HepG2 (cell line): ENCODE results near the gene PSMB3. TPM values are rescaled to one million over a fixed set of nuclear protein-coding genes. Genes with fewer than 3 reads are reported as not detected.

Experiments
- BRCA1 ChIP-seq: sonication (generic); formaldehyde crosslinking; IDR thresholded peaks from 2 replicates; pipeline ENCODE4 v1.4.0; 2020; ENCODE audit warnings: missing genetic modification reagents
- CBFB ChIP-seq: sonication (generic); formaldehyde crosslinking; IDR thresholded peaks from 2 replicates; pipeline ENCODE4 v1.4.0; 2020; ENCODE audit warnings: missing genetic modification reagents
- CCDC6 ChIP-seq: sonication (generic); formaldehyde crosslinking; IDR thresholded peaks from 2 replicates; pipeline ENCODE4 v1.8.1; 2022; ENCODE audit warnings: mild to moderate bottlenecking, missing genetic modification reagents, moderate library complexity
- DNMT1 ChIP-seq: sonication (generic); formaldehyde crosslinking; IDR thresholded peaks from 2 replicates; pipeline ENCODE4 v1.5.1; 2020; ENCODE audit warnings: mild to moderate bottlenecking, missing genetic modification reagents
- ELF4 ChIP-seq: sonication (generic); formaldehyde crosslinking; IDR thresholded peaks from 2 replicates; pipeline ENCODE4 v1.5.0; 2020; ENCODE audit warnings: missing genetic modification reagents, mild to moderate bottlenecking, moderate library complexity, borderline replicate concordance
- GFI1 ChIP-seq: sonication (generic); formaldehyde crosslinking; IDR thresholded peaks from 2 replicates; pipeline ENCODE4 v1.5.0; 2020; ENCODE audit warnings: missing genetic modification reagents, mild to moderate bottlenecking, borderline replicate concordance
- MEIS1 ChIP-seq: sonication (generic); formaldehyde crosslinking; IDR thresholded peaks from 2 replicates; pipeline ENCODE4 v1.9.0; 2021; ENCODE audit warnings: mild to moderate bottlenecking, missing genetic modification reagents, moderate library complexity, borderline replicate concordance
- MTF1 ChIP-seq: sonication (generic); formaldehyde crosslinking; IDR thresholded peaks from 2 replicates; pipeline ENCODE4 v1.5.0; 2020; ENCODE audit warnings: missing genetic modification reagents
- TOPORS ChIP-seq: sonication (generic); formaldehyde crosslinking; IDR thresholded peaks from 2 replicates; pipeline ENCODE4 v1.8.0; 2023; ENCODE audit warnings: mild to moderate bottlenecking, missing genetic modification reagents
- ZFY ChIP-seq: sonication (generic); formaldehyde crosslinking; IDR thresholded peaks from 2 replicates; pipeline ENCODE4 v1.4.0; 2020; ENCODE audit warnings: missing genetic modification reagents
- ZNF484 ChIP-seq: sonication (generic); formaldehyde crosslinking; IDR thresholded peaks from 2 replicates; pipeline ENCODE4 v1.5.1; 2020; ENCODE audit warnings: mild to moderate bottlenecking, low read depth, missing genetic modification reagents, borderline replicate concordance
- polyA plus RNA-seq, 8 experiments: library from polyadenylated mRNA; depleted of rRNA in 3 of 8; stranded (reverse) in 7 of 8; unstranded in 1 of 8; fragments of >200 nt; fragmentation: Illumina TruSeq in 4 of 8; extraction: Trizol in 4 of 8; gene quantifications; 2 replicates each; pipeline versions ENCODE4 v1.2.1 to v1.2.3, GENCODE V29; 2011 to 2016; ENCODE audit warnings: low read depth in 4 of 8, missing spikeins in 1 of 8, mixed read lengths in 1 of 8; ENCODE audit not compliant: insufficient read depth in 1 of 8
- total RNA-seq, 5 experiments: library from RNA; depleted of rRNA; stranded (reverse); fragments of >200 nt; fragmentation: Illumina TruSeq; extraction: Trizol; gene quantifications; 2 replicates each; pipeline ENCODE4 v1.2.3, GENCODE V29; 2016; ENCODE audit warnings: low read depth in 1 of 5
- TF ChIP-seq, protein P1 (sequence below): sonication (generic); formaldehyde crosslinking; IDR thresholded peaks from 2 replicates; pipeline ENCODE4 v1.4.0; 2020; ENCODE audit warnings: missing genetic modification reagents
- TF ChIP-seq, protein P2 (sequence below): sonication (generic); formaldehyde crosslinking; conservative IDR thresholded peaks from 2 replicates; pipeline ENCODE4 v1.4.0; 2020; ENCODE audit warnings: missing genetic modification reagents
- TF ChIP-seq, protein P3 (sequence below): sonication (generic); formaldehyde crosslinking; IDR thresholded peaks from 2 replicates; pipeline ENCODE4 v1.5.0; 2020; ENCODE audit warnings: mild to moderate bottlenecking, missing genetic modification reagents, borderline replicate concordance
- TF ChIP-seq, protein P4 (sequence below): sonication (generic); formaldehyde crosslinking; IDR thresholded peaks from 2 replicates; pipeline ENCODE4 v1.5.0; 2020; ENCODE audit warnings: missing genetic modification reagents

PSMB3 gene
- total and polyA plus RNA-seq, 2 of the 13 experiments (the other 11 are each of a cell fraction or from before 2014, with no cell fraction given), result 366 to 517 TPM

- TF ChIP-seq ELF4 (CRISPR knock-in tag) (peak; percentile 36; the same call in 1 of the 2 replicates), MTF1 (CRISPR knock-in tag) (no peak), GFI1 (CRISPR knock-in tag) (no peak), ZFY (peak; percentile 89), TOPORS (CRISPR knock-in tag) (no peak; the same call in 1 of the 2 replicates), DNMT1 (CRISPR knock-in tag) (no peak), CCDC6 (CRISPR knock-in tag) (peak; percentile 81), CBFB (peak; percentile 77), BRCA1 (no peak), MEIS1 (CRISPR knock-in tag) (no peak), ZNF484 (CRISPR knock-in tag) (no peak)
- TF ChIP-seq, protein P1, sequence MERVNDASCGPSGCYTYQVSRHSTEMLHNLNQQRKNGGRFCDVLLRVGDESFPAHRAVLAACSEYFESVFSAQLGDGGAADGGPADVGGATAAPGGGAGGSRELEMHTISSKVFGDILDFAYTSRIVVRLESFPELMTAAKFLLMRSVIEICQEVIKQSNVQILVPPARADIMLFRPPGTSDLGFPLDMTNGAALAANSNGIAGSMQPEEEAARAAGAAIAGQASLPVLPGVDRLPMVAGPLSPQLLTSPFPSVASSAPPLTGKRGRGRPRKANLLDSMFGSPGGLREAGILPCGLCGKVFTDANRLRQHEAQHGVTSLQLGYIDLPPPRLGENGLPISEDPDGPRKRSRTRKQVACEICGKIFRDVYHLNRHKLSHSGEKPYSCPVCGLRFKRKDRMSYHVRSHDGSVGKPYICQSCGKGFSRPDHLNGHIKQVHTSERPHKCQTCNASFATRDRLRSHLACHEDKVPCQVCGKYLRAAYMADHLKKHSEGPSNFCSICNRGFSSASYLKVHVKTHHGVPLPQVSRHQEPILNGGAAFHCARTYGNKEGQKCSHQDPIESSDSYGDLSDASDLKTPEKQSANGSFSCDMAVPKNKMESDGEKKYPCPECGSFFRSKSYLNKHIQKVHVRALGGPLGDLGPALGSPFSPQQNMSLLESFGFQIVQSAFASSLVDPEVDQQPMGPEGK (CRISPR knock-in tag), result no peak; the same call in 1 of the 2 replicates
- TF ChIP-seq, protein P2, sequence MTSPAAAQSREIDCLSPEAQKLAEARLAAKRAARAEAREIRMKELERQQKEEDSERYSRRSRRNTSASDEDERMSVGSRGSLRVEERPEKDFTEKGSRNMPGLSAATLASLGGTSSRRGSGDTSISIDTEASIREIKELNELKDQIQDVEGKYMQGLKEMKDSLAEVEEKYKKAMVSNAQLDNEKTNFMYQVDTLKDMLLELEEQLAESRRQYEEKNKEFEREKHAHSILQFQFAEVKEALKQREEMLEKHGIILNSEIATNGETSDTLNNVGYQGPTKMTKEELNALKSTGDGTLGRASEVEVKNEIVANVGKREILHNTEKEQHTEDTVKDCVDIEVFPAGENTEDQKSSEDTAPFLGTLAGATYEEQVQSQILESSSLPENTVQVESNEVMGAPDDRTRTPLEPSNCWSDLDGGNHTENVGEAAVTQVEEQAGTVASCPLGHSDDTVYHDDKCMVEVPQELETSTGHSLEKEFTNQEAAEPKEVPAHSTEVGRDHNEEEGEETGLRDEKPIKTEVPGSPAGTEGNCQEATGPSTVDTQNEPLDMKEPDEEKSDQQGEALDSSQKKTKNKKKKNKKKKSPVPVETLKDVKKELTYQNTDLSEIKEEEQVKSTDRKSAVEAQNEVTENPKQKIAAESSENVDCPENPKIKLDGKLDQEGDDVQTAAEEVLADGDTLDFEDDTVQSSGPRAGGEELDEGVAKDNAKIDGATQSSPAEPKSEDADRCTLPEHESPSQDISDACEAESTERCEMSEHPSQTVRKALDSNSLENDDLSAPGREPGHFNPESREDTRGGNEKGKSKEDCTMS, result no peak
- TF ChIP-seq, protein P3, sequence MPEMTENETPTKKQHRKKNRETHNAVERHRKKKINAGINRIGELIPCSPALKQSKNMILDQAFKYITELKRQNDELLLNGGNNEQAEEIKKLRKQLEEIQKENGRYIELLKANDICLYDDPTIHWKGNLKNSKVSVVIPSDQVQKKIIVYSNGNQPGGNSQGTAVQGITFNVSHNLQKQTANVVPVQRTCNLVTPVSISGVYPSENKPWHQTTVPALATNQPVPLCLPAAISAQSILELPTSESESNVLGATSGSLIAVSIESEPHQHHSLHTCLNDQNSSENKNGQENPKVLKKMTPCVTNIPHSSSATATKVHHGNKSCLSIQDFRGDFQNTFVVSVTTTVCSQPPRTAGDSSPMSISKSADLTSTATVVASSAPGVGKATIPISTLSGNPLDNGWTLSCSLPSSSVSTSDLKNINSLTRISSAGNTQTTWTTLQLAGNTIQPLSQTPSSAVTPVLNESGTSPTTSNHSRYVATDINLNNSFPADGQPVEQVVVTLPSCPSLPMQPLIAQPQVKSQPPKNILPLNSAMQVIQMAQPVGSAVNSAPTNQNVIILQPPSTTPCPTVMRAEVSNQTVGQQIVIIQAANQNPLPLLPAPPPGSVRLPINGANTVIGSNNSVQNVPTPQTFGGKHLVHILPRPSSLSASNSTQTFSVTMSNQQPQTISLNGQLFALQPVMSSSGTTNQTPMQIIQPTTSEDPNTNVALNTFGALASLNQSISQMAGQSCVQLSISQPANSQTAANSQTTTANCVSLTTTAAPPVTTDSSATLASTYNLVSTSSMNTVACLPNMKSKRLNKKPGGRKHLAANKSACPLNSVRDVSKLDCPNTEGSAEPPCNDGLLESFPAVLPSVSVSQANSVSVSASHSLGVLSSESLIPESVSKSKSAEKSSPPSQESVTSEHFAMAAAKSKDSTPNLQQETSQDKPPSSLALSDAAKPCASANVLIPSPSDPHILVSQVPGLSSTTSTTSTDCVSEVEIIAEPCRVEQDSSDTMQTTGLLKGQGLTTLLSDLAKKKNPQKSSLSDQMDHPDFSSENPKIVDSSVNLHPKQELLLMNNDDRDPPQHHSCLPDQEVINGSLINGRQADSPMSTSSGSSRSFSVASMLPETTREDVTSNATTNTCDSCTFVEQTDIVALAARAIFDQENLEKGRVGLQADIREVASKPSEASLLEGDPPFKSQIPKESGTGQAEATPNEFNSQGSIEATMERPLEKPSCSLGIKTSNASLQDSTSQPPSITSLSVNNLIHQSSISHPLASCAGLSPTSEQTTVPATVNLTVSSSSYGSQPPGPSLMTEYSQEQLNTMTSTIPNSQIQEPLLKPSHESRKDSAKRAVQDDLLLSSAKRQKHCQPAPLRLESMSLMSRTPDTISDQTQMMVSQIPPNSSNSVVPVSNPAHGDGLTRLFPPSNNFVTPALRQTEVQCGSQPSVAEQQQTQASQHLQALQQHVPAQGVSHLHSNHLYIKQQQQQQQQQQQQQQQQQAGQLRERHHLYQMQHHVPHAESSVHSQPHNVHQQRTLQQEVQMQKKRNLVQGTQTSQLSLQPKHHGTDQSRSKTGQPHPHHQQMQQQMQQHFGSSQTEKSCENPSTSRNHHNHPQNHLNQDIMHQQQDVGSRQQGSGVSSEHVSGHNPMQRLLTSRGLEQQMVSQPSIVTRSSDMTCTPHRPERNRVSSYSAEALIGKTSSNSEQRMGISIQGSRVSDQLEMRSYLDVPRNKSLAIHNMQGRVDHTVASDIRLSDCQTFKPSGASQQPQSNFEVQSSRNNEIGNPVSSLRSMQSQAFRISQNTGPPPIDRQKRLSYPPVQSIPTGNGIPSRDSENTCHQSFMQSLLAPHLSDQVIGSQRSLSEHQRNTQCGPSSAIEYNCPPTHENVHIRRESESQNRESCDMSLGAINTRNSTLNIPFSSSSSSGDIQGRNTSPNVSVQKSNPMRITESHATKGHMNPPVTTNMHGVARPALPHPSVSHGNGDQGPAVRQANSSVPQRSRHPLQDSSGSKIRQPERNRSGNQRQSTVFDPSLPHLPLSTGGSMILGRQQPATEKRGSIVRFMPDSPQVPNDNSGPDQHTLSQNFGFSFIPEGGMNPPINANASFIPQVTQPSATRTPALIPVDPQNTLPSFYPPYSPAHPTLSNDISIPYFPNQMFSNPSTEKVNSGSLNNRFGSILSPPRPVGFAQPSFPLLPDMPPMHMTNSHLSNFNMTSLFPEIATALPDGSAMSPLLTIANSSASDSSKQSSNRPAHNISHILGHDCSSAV (CRISPR knock-in tag), result no peak
- TF ChIP-seq, protein P4, sequence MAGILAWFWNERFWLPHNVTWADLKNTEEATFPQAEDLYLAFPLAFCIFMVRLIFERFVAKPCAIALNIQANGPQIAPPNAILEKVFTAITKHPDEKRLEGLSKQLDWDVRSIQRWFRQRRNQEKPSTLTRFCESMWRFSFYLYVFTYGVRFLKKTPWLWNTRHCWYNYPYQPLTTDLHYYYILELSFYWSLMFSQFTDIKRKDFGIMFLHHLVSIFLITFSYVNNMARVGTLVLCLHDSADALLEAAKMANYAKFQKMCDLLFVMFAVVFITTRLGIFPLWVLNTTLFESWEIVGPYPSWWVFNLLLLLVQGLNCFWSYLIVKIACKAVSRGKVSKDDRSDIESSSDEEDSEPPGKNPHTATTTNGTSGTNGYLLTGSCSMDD (CRISPR knock-in tag), result no peak
Measured at GRCh38 chr17:38729886-38730525, 22.5 kb upstream of the PSMB3 start, which contains the start of gene CISD3 (continued).
